ENCODE data around the gene STAT4. TPM values are rescaled to one million over a fixed set of nuclear protein-coding genes. Genes with fewer than 3 reads are reported as not detected.

STAT4 gene
- total and polyA plus RNA-seq, 4 donors = 0.85 to 7.9 (median 3.2) TPM

- Histone ChIP-seq H3K9me3 (ENCODE audit: control insufficient read depth in 4 of 4, low read length in 3 of 4) (no peaks in the 10 kb centered on the region), H3K36me3 (ENCODE audit: control insufficient read depth in 4 of 4, insufficient read depth in 3 of 4, low read depth in 1 of 4, low read length in 3 of 4) (peaks cover 0 to 1% (median 0%) of the 10 kb centered on the region in 4 donors), H3K9ac (ENCODE audit: low read depth in 1 of 2, low read length in 2 of 2) (no peak overlapping the region), H3K27ac (ENCODE audit: low read depth in 1 of 2, low read length in 2 of 2) (no peak overlapping the region), H3K4me3 (ENCODE audit: low read depth in 1 of 3, low read length in 3 of 3) (no peak overlapping the region), H3K4me1 (ENCODE audit: control insufficient read depth in 4 of 4, insufficient read depth in 4 of 4, low read length in 3 of 4) (peaks cover 0 to 3% (median 0%) of the 10 kb centered on the region in 4 donors), H3K27me3 (ENCODE audit: control insufficient read depth in 4 of 4, insufficient read depth in 4 of 4, low read length in 3 of 4) (no peaks in the 10 kb centered on the region)
- 75% methylated on average over 1 of the region's 1 CpG for WGBS
- no peak for DNase-seq (ENCODE audit: low spot score)
- TF ChIP-seq REST (IDR thresholded peaks at IDR 0.05) = no peak
- TF ChIP-seq NR2F2 (IDR thresholded peaks at IDR 0.05) = no peak
- TF ChIP-seq HNF4G (IDR thresholded peaks at IDR 0.05) = no peak
- TF ChIP-seq, protein P1, sequence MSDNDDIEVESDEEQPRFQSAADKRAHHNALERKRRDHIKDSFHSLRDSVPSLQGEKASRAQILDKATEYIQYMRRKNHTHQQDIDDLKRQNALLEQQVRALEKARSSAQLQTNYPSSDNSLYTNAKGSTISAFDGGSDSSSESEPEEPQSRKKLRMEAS (IDR thresholded peaks at IDR 0.05) = no peak
- TF ChIP-seq JUND (IDR thresholded peaks at IDR 0.05) = no peak
- TF ChIP-seq CTCF (IDR thresholded peaks at IDR 0.05; ENCODE audit: low read depth, low read length, missing input control) = no peak
- TF ChIP-seq RXRA (IDR thresholded peaks at IDR 0.05) = no peak
- no peak for TF ChIP-seq EGR1 (IDR thresholded peaks at IDR 0.05; ENCODE audit: low read depth in 2 of 2)
- no peak for TF ChIP-seq RAD21 (IDR thresholded peaks at IDR 0.05)
- no peak for TF ChIP-seq HNF4A (conservative IDR thresholded peaks at IDR 0.05)
- TF ChIP-seq FOXA1 (IDR thresholded peaks at IDR 0.05) = no peak
- no peak for TF ChIP-seq FOXA2 (IDR thresholded peaks at IDR 0.05)
- no peak for TF ChIP-seq ZBTB33 (IDR thresholded peaks at IDR 0.05)
- TF ChIP-seq SP1 (IDR thresholded peaks at IDR 0.05) = no peak
- no peak for TF ChIP-seq GABPA (IDR thresholded peaks at IDR 0.05 in 1 of 2, conservative IDR thresholded peaks at IDR 0.05 in 1 of 2)
- TF ChIP-seq YY1 (IDR thresholded peaks at IDR 0.05) = no peak
- no peak for TF ChIP-seq TAF1 (conservative IDR thresholded peaks at IDR 0.05)
- TF ChIP-seq ATF3 (IDR thresholded peaks at IDR 0.05) = no peak
Measured at GRCh38 chr2:191070276-191070675, 80.5 kb downstream of the STAT4 start.

All from liver (tissue), 9 donors.